Smooth muscle cell (in vitro differentiated cells): Measurements from ENCODE around the gene ABCD1. TPM values are rescaled to one million over a fixed set of nuclear protein-coding genes. Genes with fewer than 3 reads are reported as not detected.

Source experiments
- DNase-seq: peaks from one replicate; lab custom pipeline; 2025; ENCODE audit not compliant: unreplicated experiment; lab: John Stamatoyannopoulos, UW
- H2AFZ ChIP-seq: fragments of 200-600 bp; sonication (generic); 2 replicates; pipeline ENCODE4 v1.6.0; 2016; ENCODE audit warnings: antibody characterized with exemption, low read depth, mild to moderate bottlenecking
- H3F3A ChIP-seq: fragments of 200-600 bp; sonication (generic); 2 replicates; pipeline ENCODE4 v1.6.0; 2017; ENCODE audit warnings: antibody characterized with exemption, low read depth
- H3K27ac ChIP-seq: fragments of 200-600 bp; sonication (generic); 2 replicates; pipeline ENCODE4 v1.5.1; 2016; ENCODE audit warnings: low read depth, mild to moderate bottlenecking
- H3K27me3 ChIP-seq: fragments of 200-600 bp; sonication (generic); 2 replicates; pipeline ENCODE4 v1.6.1; 2016; ENCODE audit warnings: low read depth, mild to moderate bottlenecking
- H3K36me3 ChIP-seq: fragments of 200-600 bp; sonication (generic); 2 replicates; pipeline ENCODE4 v1.5.1; 2016; ENCODE audit warnings: low read depth
- H3K4me1 ChIP-seq: fragments of 200-600 bp; sonication (generic); 2 replicates; pipeline ENCODE4 v1.5.1; 2016; ENCODE audit warnings: low read depth
- H3K4me2 ChIP-seq: fragments of 200-600 bp; sonication (generic); 2 replicates; pipeline ENCODE4 v1.6.0; 2016; ENCODE audit warnings: mild to moderate bottlenecking
- H3K4me3 ChIP-seq: fragments of 200-600 bp; sonication (generic); 2 replicates; pipeline ENCODE4 v1.5.1; 2016; ENCODE audit warnings: mild to moderate bottlenecking
- H3K79me2 ChIP-seq: fragments of 200-600 bp; sonication (generic); 2 replicates; pipeline ENCODE4 v1.6.0; 2016; ENCODE audit warnings: low read depth, mild to moderate bottlenecking
- H3K9ac ChIP-seq: fragments of 200-600 bp; sonication (generic); 2 replicates; pipeline ENCODE4 v1.6.0; 2016; ENCODE audit warnings: low read depth
- H3K9me3 ChIP-seq: fragments of 200-600 bp; sonication (generic); replicated peaks from 2 replicates; pipeline ENCODE4 v1.5.1; 2016; ENCODE audit warnings: low read depth
- H4K20me1 ChIP-seq: fragments of 200-600 bp; sonication (generic); 2 replicates; pipeline ENCODE4 v1.6.0; 2016; ENCODE audit warnings: low read depth
- WGBS: methylation state at CpG from one replicate; pipeline ENCODE4 v1.1.7; 2016; ENCODE audit warnings: low lambda C conversion rate; 5-methylcytosine and 5-hydroxymethylcytosine counted together
- polyA plus RNA-seq: library from polyadenylated mRNA; unstranded; fragments of >200 nt; fragmentation: Nextera tagmentation; extraction: Ambion mirVana; gene quantifications from 2 replicates; pipeline ENCODE4 v1.2.1, GENCODE V29; 2016
- total RNA-seq: library from RNA; depleted of rRNA; stranded (reverse); fragments of >200 nt; gene quantifications from 2 replicates; pipeline ENCODE4 v1.2.3, GENCODE V29; 2014
- TF ChIP-seq, protein P1 (sequence below): fragments of 200-600 bp; sonication (generic); IDR thresholded peaks from 2 replicates; pipeline ENCODE4 v1.5.1; 2017; ENCODE audit warnings: borderline replicate concordance, mild to moderate bottlenecking, antibody characterized with exemption; ENCODE audit not compliant: insufficient read depth, poor library complexity, severe bottlenecking

Gene ABCD1
- total and polyA plus RNA-seq, 2 experiments from 2014 or later, result 6.2 to 10.9 TPM

DNA sequence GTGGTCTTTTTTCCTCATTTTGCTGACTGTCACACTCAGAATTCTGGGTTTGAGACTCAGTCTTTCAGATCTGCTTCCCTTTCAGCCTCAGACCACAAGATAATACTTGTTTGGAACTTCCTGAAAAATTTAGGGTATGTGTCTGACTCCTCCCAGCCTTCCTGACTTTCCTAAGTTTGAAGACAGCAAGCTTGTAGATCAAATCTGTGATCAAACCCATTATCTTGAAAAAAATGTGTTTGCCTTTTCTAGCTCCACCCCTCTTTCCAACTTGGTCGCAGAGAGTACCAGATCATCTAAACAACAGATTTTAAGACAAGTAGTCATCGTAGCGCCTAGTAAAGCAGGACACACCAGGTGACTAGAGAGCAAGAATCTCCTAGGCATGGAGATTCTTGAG, 10.4 kb upstream of the ABCD1 start:
- no peak for DNase-seq
- H3K79me2 ChIP-seq, result no peaks in the 10 kb centered on the region
- peaks cover 9% of the 10 kb centered on the region for H4K20me1 ChIP-seq
- H3F3A ChIP-seq, result no peaks in the 10 kb centered on the region
- 79% methylated on average over 3 of the region's 3 CpGs for WGBS
- H3K4me2 ChIP-seq, result no peak overlapping the region
- H3K27ac ChIP-seq, result no peak overlapping the region
- no peak overlapping the region for H3K9ac ChIP-seq
- TF ChIP-seq, protein P1, sequence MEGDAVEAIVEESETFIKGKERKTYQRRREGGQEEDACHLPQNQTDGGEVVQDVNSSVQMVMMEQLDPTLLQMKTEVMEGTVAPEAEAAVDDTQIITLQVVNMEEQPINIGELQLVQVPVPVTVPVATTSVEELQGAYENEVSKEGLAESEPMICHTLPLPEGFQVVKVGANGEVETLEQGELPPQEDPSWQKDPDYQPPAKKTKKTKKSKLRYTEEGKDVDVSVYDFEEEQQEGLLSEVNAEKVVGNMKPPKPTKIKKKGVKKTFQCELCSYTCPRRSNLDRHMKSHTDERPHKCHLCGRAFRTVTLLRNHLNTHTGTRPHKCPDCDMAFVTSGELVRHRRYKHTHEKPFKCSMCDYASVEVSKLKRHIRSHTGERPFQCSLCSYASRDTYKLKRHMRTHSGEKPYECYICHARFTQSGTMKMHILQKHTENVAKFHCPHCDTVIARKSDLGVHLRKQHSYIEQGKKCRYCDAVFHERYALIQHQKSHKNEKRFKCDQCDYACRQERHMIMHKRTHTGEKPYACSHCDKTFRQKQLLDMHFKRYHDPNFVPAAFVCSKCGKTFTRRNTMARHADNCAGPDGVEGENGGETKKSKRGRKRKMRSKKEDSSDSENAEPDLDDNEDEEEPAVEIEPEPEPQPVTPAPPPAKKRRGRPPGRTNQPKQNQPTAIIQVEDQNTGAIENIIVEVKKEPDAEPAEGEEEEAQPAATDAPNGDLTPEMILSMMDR, result no peak
- H2AFZ ChIP-seq, result no peak overlapping the region
- H3K9me3 ChIP-seq, result no peaks in the 10 kb centered on the region
- no peaks in the 10 kb centered on the region for H3K27me3 ChIP-seq
- H3K4me3 ChIP-seq, result no peak overlapping the region
- H3K4me1 ChIP-seq, result no peaks in the 10 kb centered on the region
- no peaks in the 10 kb centered on the region for H3K36me3 ChIP-seq

- no peak for DNase-seq
- 86% methylated on average over 9 of the region's 9 CpGs for WGBS
These were observed 7.2 kb upstream of the ABCD1 start for GRCh38 chrX:153717445-153717844.

DNA sequence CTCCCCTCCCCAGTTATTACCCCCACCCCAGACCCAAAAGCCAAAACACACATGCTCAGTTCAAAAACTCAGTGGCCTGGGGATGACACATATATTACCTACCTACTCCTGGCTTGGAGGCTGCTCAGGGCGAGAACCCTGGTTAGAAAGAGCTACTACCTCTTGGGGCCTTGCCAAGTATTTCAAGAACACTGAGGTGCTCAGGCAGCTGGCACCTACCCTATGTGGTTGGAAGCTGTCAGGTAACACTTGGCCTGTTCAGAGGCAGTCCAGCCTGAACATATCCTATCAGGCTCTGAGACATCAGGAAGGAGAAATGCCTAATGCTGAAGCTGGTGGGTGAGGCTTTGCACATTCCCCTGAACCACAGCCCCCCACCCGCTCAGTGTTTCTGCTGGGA, 5.4 kb upstream of the ABCD1 start:
- Histone ChIP-seq H3K27me3 (no peaks in the 10 kb centered on the region), H3K9ac (no peak overlapping the region), H3K27ac (no peak overlapping the region), H3K4me3 (no peak overlapping the region), H2AFZ (no peak overlapping the region), H3K4me2 (no peak overlapping the region), H3K4me1 (peaks cover 12% of the 10 kb centered on the region), H3F3A (no peaks in the 10 kb centered on the region), H4K20me1 (peaks cover 33% of the 10 kb centered on the region), H3K79me2 (peaks cover 24% of the 10 kb centered on the region), H3K9me3 (no peaks in the 10 kb centered on the region), H3K36me3 (no peaks in the 10 kb centered on the region)
- DNase-seq, result no peak
- TF ChIP-seq, protein P1, result no peak
- WGBS, result 74% methylated on average over 2 of the region's 2 CpGs

More at GRCh38 chrX:153717445-153717844, 7.2 kb upstream of the ABCD1 start:
- H3K4me2 ChIP-seq, result no peak overlapping the region
- H3F3A ChIP-seq, result no peaks in the 10 kb centered on the region
- H3K4me3 ChIP-seq, result no peak overlapping the region
- no peak overlapping the region for H3K27ac ChIP-seq
- TF ChIP-seq, protein P1, result no peak
- H2AFZ ChIP-seq, result no peak overlapping the region
- H3K27me3 ChIP-seq, result no peaks in the 10 kb centered on the region
- H4K20me1 ChIP-seq, result peaks cover 23% of the 10 kb centered on the region
- H3K4me1 ChIP-seq, result peaks cover 4% of the 10 kb centered on the region
- no peaks in the 10 kb centered on the region for H3K9me3 ChIP-seq
- peaks cover 16% of the 10 kb centered on the region for H3K79me2 ChIP-seq
- H3K36me3 ChIP-seq, result no peaks in the 10 kb centered on the region
- H3K9ac ChIP-seq, result no peak overlapping the region

DNA sequence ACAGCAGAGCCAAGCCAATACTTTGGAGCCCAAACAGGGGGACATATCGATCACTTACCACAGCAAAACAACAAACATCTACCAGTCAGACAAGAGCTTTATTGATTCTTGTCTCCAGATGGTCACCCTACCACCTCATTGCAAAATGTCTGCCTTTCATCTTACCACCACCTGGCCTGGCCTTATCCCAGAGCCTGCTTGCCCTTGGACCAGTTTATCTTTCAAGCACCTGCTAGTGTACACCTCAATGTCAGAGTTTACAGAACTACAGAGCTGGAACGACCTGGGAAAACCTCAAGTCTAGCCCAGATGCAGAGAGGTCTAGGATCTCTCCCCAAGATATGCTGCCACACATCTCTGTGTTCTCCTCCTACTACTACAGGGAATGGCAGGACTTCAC, 5.0 kb upstream of the ABCD1 start:
- Histone ChIP-seq H3K9ac (no peak overlapping the region), H3K4me3 (no peak overlapping the region), H3F3A (no peaks in the 10 kb centered on the region), H2AFZ (no peak overlapping the region), H3K4me1 (peaks cover 12% of the 10 kb centered on the region), H3K36me3 (no peaks in the 10 kb centered on the region), H3K79me2 (peaks cover 24% of the 10 kb centered on the region), H3K9me3 (no peaks in the 10 kb centered on the region), H4K20me1 (peaks cover 33% of the 10 kb centered on the region), H3K27ac (no peak overlapping the region), H3K4me2 (no peak overlapping the region), H3K27me3 (no peaks in the 10 kb centered on the region)
- 71% methylated on average over 2 of the region's 2 CpGs for WGBS
- DNase-seq, result no peak
- TF ChIP-seq, protein P1, result no peak
